ENCODE data around the gene FBXL17. TPM values are rescaled to one million over a fixed set of nuclear protein-coding genes. Genes with fewer than 3 reads are reported as not detected.

FBXL17 gene
- total and polyA plus RNA-seq, 2 of the 4 experiments (the other 2 are of a cell fraction) = 3.9 to 8.1 TPM

- no peak overlapping the region for H2BK15ac ChIP-seq (ENCODE audit: low read depth, low read length)
These were observed 493.4 kb downstream of the FBXL17 start for GRCh38 chr5:107888541-107888940.

More at GRCh38 chr5:107888541-107888940, 493.4 kb downstream of the FBXL17 start:
- Histone ChIP-seq H2BK5ac (ENCODE audit: low read depth, low read length, poor library complexity, severe bottlenecking) (no peak overlapping the region), H3K9me3 (ENCODE audit: control insufficient read depth, insufficient read depth, low read length) (no peaks in the 10 kb centered on the region), H3K79me1 (ENCODE audit: low read depth in 1 of 2, low read length in 2 of 2) (no peaks in the 10 kb centered on the region), H3K4me3 (ENCODE audit: insufficient read depth, low read depth, low read length) (no peak overlapping the region), H3K27ac (ENCODE audit: insufficient read depth, low read length) (no peak overlapping the region), H3K4ac (ENCODE audit: low read depth, low read length) (no peak overlapping the region), H4K5ac (ENCODE audit: low read depth, low read length) (no peak overlapping the region), H3K14ac (replicated peaks; ENCODE audit: low read depth, low read length) (no peak overlapping the region), H4K8ac (ENCODE audit: low read depth in 2 of 2, low read length in 2 of 2) (no peak overlapping the region), H3K27me3 (ENCODE audit: control insufficient read depth, insufficient read depth, low read length) (no peaks in the 10 kb centered on the region), H2AK5ac (ENCODE audit: low read depth, low read length) (no peak overlapping the region), H2BK120ac (ENCODE audit: low read depth, low read length) (no peak overlapping the region), H3K18ac (ENCODE audit: low read depth, low read length) (no peak overlapping the region), H3K4me1 (ENCODE audit: control insufficient read depth, insufficient read depth, low read length) (no peaks in the 10 kb centered on the region), H2BK20ac (ENCODE audit: low read depth, low read length) (no peak overlapping the region), H3K23ac (ENCODE audit: low read depth, low read length) (no peak overlapping the region), H3K9ac (ENCODE audit: low read depth, low read length) (no peak overlapping the region), H4K20me1 (ENCODE audit: insufficient read depth, low read length) (no peaks in the 10 kb centered on the region), H3K56ac (ENCODE audit: extremely low read depth, insufficient read depth, low read length) (no peak overlapping the region), H4K91ac (ENCODE audit: insufficient read depth, low read depth, low read length) (no peak overlapping the region), H2AFZ (replicated peaks; ENCODE audit: low read length, poor library complexity) (no peak overlapping the region), H3K36me3 (ENCODE audit: control insufficient read depth, insufficient read depth, low read length) (no peaks in the 10 kb centered on the region), H3K9me1 (ENCODE audit: insufficient read depth, low read length) (no peaks in the 10 kb centered on the region), H3K4me2 (ENCODE audit: low read depth, low read length) (no peak overlapping the region), H2AK9ac (replicated peaks; ENCODE audit: low read depth, low read length, poor library complexity) (no peak overlapping the region)
- WGBS, 2 experiments (ENCODE audit: extremely low coverage in 2 of 2, insufficient read length in 1 of 2) = 100% methylated on average over 2 of the region's 4 CpGs; no CpG with 5 or more reads in 1 of the 2 experiments
- ChIA-PET CTCF (interaction anchor here (1.1 kb wide), 1 partner anchor 14 kb away, joined by 3 read pairs; no protein-coding TSS in a partner anchor), POLR2A (ENCODE audit: unreplicated experiment) (no interaction called here)
- no TSS peak for BruUV-seq (replicated peaks)
- no peak for ATAC-seq (ENCODE audit: low read depth)
- intact Hi-C loops (cut with micrococcal nuclease) = no loop called here
- dilution Hi-C loops (cut with HindIII; ENCODE audit: low sequenced_read_pairs, unreplicated experiment) = no loop called here
- DNase-seq = no peak
- in situ Hi-C loops (cut with MboI; ENCODE audit: low sequenced_read_pairs) = no loop called here
- TF ChIP-seq CTCF (conservative IDR thresholded peaks at IDR 0.05; ENCODE audit: low read depth, low read length) (no peak), POLR2A (IDR thresholded peaks at IDR 0.05; ENCODE audit: low read depth, low read length) (no peak), RFX5 (IDR thresholded peaks at IDR 0.05; ENCODE audit: low read depth, low read length) (no peak), MAZ (IDR thresholded peaks at IDR 0.05; ENCODE audit: borderline replicate concordance, low read depth, low read length) (no peak), BHLHE40 (IDR thresholded peaks at IDR 0.05; ENCODE audit: low read depth, low read length) (no peak), CHD1 (IDR thresholded peaks at IDR 0.05; ENCODE audit: low read depth, low read length) (no peak), SMC3 (IDR thresholded peaks at IDR 0.05; ENCODE audit: low read depth, low read length) (no peak), NFE2L2 (IDR thresholded peaks at IDR 0.05; ENCODE audit: low read depth, low read length) (no peak), MXI1 (IDR thresholded peaks at IDR 0.05; ENCODE audit: borderline replicate concordance, low read depth, low read length) (no peak), USF2 (IDR thresholded peaks at IDR 0.05; ENCODE audit: low read depth, low read length) (no peak), RAD21 (IDR thresholded peaks at IDR 0.05; ENCODE audit: low read length) (no peak), RCOR1 (IDR thresholded peaks at IDR 0.05; ENCODE audit: insufficient replicate concordance, low read length) (no peak), CEBPB (IDR thresholded peaks at IDR 0.05; ENCODE audit: low read depth, low read length) (no peak)

Measured in IMR-90 (cell line).